Mesenchymal stem cell (in vitro differentiated cells and primary cell): ENCODE measurements around the gene SPACA5B. TPM values are rescaled to one million over a fixed set of nuclear protein-coding genes. Genes with fewer than 3 reads are reported as not detected.
"Not testable (repeated sequence)": the region's sequence is repeated elsewhere in the genome, so short reads cannot be mapped to it uniquely, and the experiment has no call there.

ENCODE experiments used
- DNase-seq: peaks from one replicate; pipeline ENCODE4 v3.0.0-alpha.2; 2013
- H2AFZ ChIP-seq: one replicate; pipeline ENCODE4 v1.6.1; 2013; ENCODE audit warnings: low read depth, mild to moderate bottlenecking, control low read depth, inconsistent platforms, low read length, moderate library complexity
- H2AK5ac ChIP-seq: 2 replicates; pipeline ENCODE4 v1.6.1; 2013; ENCODE audit warnings: low read length, moderate library complexity, mild to moderate bottlenecking, inconsistent platforms; ENCODE audit not compliant: severe bottlenecking
- H2BK120ac ChIP-seq: one replicate; pipeline ENCODE4 v1.6.1; 2013; ENCODE audit warnings: low read depth, mild to moderate bottlenecking, inconsistent platforms, low read length, moderate library complexity
- H2BK12ac ChIP-seq, 2 experiments: one replicate each; pipeline ENCODE4 v1.6.1; 2013; ENCODE audit warnings: inconsistent platforms in 2 of 2, low read length in 2 of 2, mild to moderate bottlenecking in 2 of 2, moderate library complexity in 2 of 2, control low read depth in 1 of 2
- H2BK15ac ChIP-seq: one replicate; pipeline ENCODE4 v1.6.1; 2013; ENCODE audit warnings: mild to moderate bottlenecking, low read depth, inconsistent platforms; ENCODE audit not compliant: poor library complexity, severe bottlenecking
- H2BK5ac ChIP-seq: 2 replicates; pipeline ENCODE4 v1.6.1; 2013; ENCODE audit warnings: low read depth, mild to moderate bottlenecking, low read length, control low read depth, inconsistent platforms; ENCODE audit not compliant: poor library complexity, severe bottlenecking
- H3K14ac ChIP-seq, 2 experiments: one replicate each; pipeline ENCODE4 v1.6.1; 2013; ENCODE audit warnings: inconsistent platforms in 2 of 2, low read length in 2 of 2, control low read depth in 1 of 2, mild to moderate bottlenecking in 1 of 2, moderate library complexity in 1 of 2
- H3K18ac ChIP-seq, 2 experiments: one replicate each; pipeline ENCODE4 v1.6.1; 2013; ENCODE audit warnings: inconsistent platforms in 2 of 2, low read length in 2 of 2, control low read depth in 1 of 2, low read depth in 1 of 2, mild to moderate bottlenecking in 1 of 2
- H3K23ac ChIP-seq, 2 experiments: one replicate each; pipeline ENCODE4 v1.6.1; 2013; ENCODE audit warnings: inconsistent platforms in 2 of 2, low read length in 2 of 2, mild to moderate bottlenecking in 2 of 2, moderate library complexity in 2 of 2, control low read depth in 1 of 2
- H3K27ac ChIP-seq: 2 replicates; pipeline ENCODE4 v1.5.1; 2013; ENCODE audit warnings: mild to moderate bottlenecking, moderate library complexity, low read length, control low read depth, inconsistent platforms; ENCODE audit not compliant: poor library complexity, severe bottlenecking
- H3K27me3 ChIP-seq, 2 experiments: 2 replicates each; pipeline versions ENCODE4 v1.6.1 to v1.7.0; 2013; ENCODE audit warnings: low read length in 2 of 2, mild to moderate bottlenecking in 2 of 2, moderate library complexity in 2 of 2, control low read depth in 1 of 2, inconsistent platforms in 1 of 2; ENCODE audit not compliant: control insufficient read depth in 1 of 2, insufficient read depth in 1 of 2
- H3K36me3 ChIP-seq, 2 experiments: 2 replicates each; pipeline versions ENCODE4 v1.6.1 to v1.7.0; 2013; ENCODE audit warnings: low read length in 2 of 2, control low read depth in 1 of 2, inconsistent platforms in 1 of 2, low read depth in 1 of 2, mild to moderate bottlenecking in 1 of 2; ENCODE audit not compliant: insufficient read depth in 2 of 2, control insufficient read depth in 1 of 2
- H3K4ac ChIP-seq, 2 experiments: one replicate each; pipeline ENCODE4 v1.6.1; 2013; ENCODE audit warnings: inconsistent platforms in 2 of 2, low read length in 2 of 2, mild to moderate bottlenecking in 2 of 2, moderate library complexity in 2 of 2, control low read depth in 1 of 2, low read depth in 1 of 2
- H3K4me1 ChIP-seq: 2 replicates; pipeline ENCODE4 v1.6.1; 2013; ENCODE audit warnings: low read depth, low read length, control low read depth; ENCODE audit not compliant: control insufficient read depth, insufficient read depth
- H3K4me2 ChIP-seq: 2 replicates; pipeline ENCODE4 v1.6.1; 2013; ENCODE audit warnings: low read length, mild to moderate bottlenecking, inconsistent platforms; ENCODE audit not compliant: poor library complexity, severe bottlenecking
- H3K4me3 ChIP-seq, 2 experiments: 2 replicates each; pipeline versions ENCODE4 v1.5.1 to v1.7.0; 2013; ENCODE audit warnings: low read length in 2 of 2, mild to moderate bottlenecking in 2 of 2, control low read depth in 1 of 2, low read depth in 1 of 2; ENCODE audit not compliant: insufficient read depth in 1 of 2
- H3K79me1 ChIP-seq: replicated peaks from 2 replicates; pipeline ENCODE4 v1.6.1; 2013; ENCODE audit warnings: mild to moderate bottlenecking, control low read depth, low read length, inconsistent platforms; ENCODE audit not compliant: poor library complexity, severe bottlenecking
- H3K9ac ChIP-seq: 2 replicates; pipeline ENCODE4 v1.7.0; 2013; ENCODE audit warnings: mild to moderate bottlenecking, low read length, moderate library complexity
- H3K9me3 ChIP-seq: 2 replicates; pipeline ENCODE4 v1.7.0; 2013; ENCODE audit warnings: mild to moderate bottlenecking, low read length; ENCODE audit not compliant: control insufficient read depth
- H4K8ac ChIP-seq: one replicate; pipeline ENCODE4 v1.6.1; 2013; ENCODE audit warnings: inconsistent platforms, mild to moderate bottlenecking, low read length, moderate library complexity
- H4K91ac ChIP-seq: one replicate; pipeline ENCODE4 v1.6.1; 2013; ENCODE audit warnings: mild to moderate bottlenecking, low read length, inconsistent platforms
- WGBS: methylation state at CpG from one replicate; pipeline ENCODE4 v1.1.7; 2013; ENCODE audit warnings: mixed read lengths; 5-methylcytosine and 5-hydroxymethylcytosine counted together
- small RNA-seq: library from polyadenylated mRNA; stranded (forward); fragments of <200 nt; extraction: miRNeasy Mini kit (QIAGEN cat#:217004); gene quantifications from one replicate; pipeline ENCODE3, GENCODE V24; 2013; ENCODE audit warnings: low read depth

SPACA5B gene

GRCh38 chrX:48180811-48181210 is 50.4 kb downstream of the SPACA5B start:
- H3K4me2 ChIP-seq, result no peak overlapping the region
- no peak overlapping the region for H2BK15ac ChIP-seq
- H2BK5ac ChIP-seq, result no peak overlapping the region
- no peak overlapping the region for H3K23ac ChIP-seq
- no peak overlapping the region for H3K9ac ChIP-seq
- no peaks in the 10 kb centered on the region for H3K79me1 ChIP-seq
- 90% methylated on average over 2 of the region's 4 CpGs for WGBS
- H3K27ac ChIP-seq, result no peak overlapping the region
- no peaks in the 10 kb centered on the region for H3K4me1 ChIP-seq
- H3K18ac ChIP-seq, result no peak overlapping the region
- H3K27me3 ChIP-seq, result peaks cover 0 to 8% of the 10 kb centered on the region in 2 experiments
- no peak overlapping the region for H2AFZ ChIP-seq
- no peak overlapping the region for H2BK120ac ChIP-seq
- no peak overlapping the region for H2AK5ac ChIP-seq
- no peaks in the 10 kb centered on the region for H3K36me3 ChIP-seq
- no peak overlapping the region for H2BK12ac ChIP-seq
- H3K4me3 ChIP-seq, result no peak overlapping the region
- no peak overlapping the region for H4K8ac ChIP-seq
- H3K9me3 ChIP-seq, result no peaks in the 10 kb centered on the region
- no peak overlapping the region for H4K91ac ChIP-seq
- DNase-seq, result no peak
- H3K14ac ChIP-seq, result no peak overlapping the region
- H3K4ac ChIP-seq, result no peak overlapping the region

DNA sequence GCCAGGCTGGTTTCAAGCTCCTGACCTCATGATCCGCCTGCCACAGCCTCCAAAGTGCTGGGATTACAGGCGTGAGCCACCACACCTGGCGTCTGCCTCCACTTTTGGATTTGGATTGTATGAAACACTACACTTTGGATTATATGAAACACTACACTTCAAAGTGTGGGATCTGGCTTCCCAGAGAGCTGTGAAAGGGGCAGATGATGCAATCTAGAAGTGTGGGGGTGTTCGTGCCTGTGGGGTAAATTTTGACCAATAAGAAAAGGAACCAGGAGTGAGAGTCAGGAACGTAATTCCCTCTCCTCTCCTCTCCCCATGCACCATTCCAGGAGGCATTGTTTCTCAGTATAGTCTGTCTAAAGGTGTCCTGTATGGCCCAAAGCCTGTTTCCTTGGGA is 51.5 kb downstream of the SPACA5B start:
- H3K36me3 ChIP-seq, H3K4me3 ChIP-seq, H2BK12ac ChIP-seq, H2BK120ac ChIP-seq, DNase-seq, H3K9ac ChIP-seq, H3K4ac ChIP-seq, H2AFZ ChIP-seq, H3K14ac ChIP-seq, H3K9me3 ChIP-seq, H3K27ac ChIP-seq, H3K4me2 ChIP-seq, H2BK5ac ChIP-seq, H2BK15ac ChIP-seq, H3K18ac ChIP-seq, H4K8ac ChIP-seq, H3K23ac ChIP-seq, H3K4me1 ChIP-seq, H2AK5ac ChIP-seq, H4K91ac ChIP-seq, H3K79me1 ChIP-seq, H3K27me3 ChIP-seq: not testable (repeated sequence)
- 60% methylated on average over 1 of the region's 5 CpGs for WGBS

Small RNA genes within 50 kb of the gene (small RNA-seq; reads per million reads assigned to genes)
- gene AC245047.7 (not detected), gene RNU6-707P (not detected)
